ENCODE data around the gene ZFAND6.
"Not testable (repeated sequence)": the region's sequence is repeated elsewhere in the genome, so short reads cannot be mapped to it uniquely, and the experiment has no call there.

The ZFAND6 gene

DNA sequence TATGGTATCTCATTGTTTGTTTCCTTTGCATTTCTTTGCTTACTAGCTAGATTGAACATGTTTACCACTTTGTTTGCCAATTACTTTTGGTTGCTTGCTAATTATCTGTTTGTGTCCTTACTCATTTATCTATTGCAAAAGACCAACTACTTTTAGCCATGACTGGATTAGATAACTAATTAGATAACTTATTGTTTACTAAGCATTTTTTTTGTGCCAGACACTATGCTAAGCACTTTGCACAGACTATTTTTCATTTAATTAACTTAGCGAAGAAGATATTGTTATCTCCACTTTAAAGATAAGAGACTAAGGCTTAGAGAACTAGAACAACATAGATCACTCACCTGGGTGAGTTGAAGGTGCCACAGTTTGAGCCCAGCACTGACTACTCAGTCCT is 16.9 kb upstream of the ZFAND6 start:
- TF ChIP-seq, protein P1, sequence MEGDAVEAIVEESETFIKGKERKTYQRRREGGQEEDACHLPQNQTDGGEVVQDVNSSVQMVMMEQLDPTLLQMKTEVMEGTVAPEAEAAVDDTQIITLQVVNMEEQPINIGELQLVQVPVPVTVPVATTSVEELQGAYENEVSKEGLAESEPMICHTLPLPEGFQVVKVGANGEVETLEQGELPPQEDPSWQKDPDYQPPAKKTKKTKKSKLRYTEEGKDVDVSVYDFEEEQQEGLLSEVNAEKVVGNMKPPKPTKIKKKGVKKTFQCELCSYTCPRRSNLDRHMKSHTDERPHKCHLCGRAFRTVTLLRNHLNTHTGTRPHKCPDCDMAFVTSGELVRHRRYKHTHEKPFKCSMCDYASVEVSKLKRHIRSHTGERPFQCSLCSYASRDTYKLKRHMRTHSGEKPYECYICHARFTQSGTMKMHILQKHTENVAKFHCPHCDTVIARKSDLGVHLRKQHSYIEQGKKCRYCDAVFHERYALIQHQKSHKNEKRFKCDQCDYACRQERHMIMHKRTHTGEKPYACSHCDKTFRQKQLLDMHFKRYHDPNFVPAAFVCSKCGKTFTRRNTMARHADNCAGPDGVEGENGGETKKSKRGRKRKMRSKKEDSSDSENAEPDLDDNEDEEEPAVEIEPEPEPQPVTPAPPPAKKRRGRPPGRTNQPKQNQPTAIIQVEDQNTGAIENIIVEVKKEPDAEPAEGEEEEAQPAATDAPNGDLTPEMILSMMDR (IDR thresholded peaks at IDR 0.05; ENCODE audit: unreplicated experiment in 3 of 3) = no peak
- no peaks in the 10 kb centered on the region for H3K4me1 Mint-ChIP-seq

DNA sequence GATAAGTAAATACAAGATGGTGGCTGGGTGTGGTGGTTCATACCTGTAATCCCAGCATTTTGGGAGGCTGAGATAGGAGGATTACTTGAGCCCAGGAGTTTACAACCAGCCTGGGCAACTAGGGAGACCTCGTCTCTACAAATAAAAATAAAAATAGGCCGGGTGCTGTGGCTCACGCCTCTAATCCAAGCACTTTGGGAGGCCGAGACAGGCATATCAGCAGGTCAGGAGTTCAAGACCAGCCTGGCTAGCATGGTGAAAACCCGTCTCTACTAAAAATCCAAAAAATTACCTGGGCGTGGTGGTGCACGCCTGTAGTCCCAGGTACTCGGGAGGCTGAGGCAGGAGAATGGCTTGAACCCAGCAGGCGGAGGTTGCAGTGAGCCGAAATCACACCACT is 14.3 kb upstream of the ZFAND6 start:
- H3K27me3 Mint-ChIP-seq (ENCODE audit: low read depth); H3K4me1 Mint-ChIP-seq; H3K36me3 Mint-ChIP-seq (ENCODE audit: low read depth); H3K9me3 Mint-ChIP-seq; H3K4me3 Mint-ChIP-seq; H3K27ac Mint-ChIP-seq: not testable (repeated sequence)

More for the DNA sequence above, 16.9 kb upstream of the ZFAND6 start:
- Mint-ChIP-seq H3K9me3 (no peaks in the 10 kb centered on the region), H3K36me3 (ENCODE audit: low read depth) (no peaks in the 10 kb centered on the region), H3K4me3 (no peak overlapping the region), H3K27ac (no peak overlapping the region), H3K27me3 (ENCODE audit: low read depth) (peaks cover under 1% of the 10 kb centered on the region)

DNA sequence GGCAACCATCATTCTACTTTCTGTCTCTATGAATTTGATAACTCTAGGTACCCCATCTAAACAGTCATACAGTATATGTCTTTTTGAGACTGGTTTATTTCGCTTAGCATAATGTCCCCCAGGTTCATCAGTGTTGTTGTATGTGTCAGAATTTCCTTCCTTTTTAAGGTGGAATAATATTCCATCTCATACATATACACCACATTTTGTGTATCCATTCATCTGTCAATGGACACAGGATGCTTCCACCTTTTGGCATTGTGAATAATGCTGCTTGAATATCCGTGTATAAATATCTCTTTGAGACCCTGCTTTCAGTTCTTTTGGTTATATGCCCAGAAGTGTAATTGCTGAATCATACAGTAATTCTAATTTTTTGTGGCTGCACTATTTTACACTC is 10.4 kb upstream of the ZFAND6 start:
- Mint-ChIP-seq H3K4me1 (peaks cover 5% of the 10 kb centered on the region), H3K27ac (no peak overlapping the region), H3K27me3 (ENCODE audit: low read depth) (peaks cover 8% of the 10 kb centered on the region), H3K4me3 (no peak overlapping the region), H3K36me3 (ENCODE audit: low read depth) (no peaks in the 10 kb centered on the region), H3K9me3 (no peaks in the 10 kb centered on the region)
- TF ChIP-seq, protein P1 (IDR thresholded peaks at IDR 0.05; ENCODE audit: unreplicated experiment in 3 of 3) = no peak

GRCh38 chr15:80052597-80053304 is 6.7 kb upstream of the ZFAND6 start:
- Mint-ChIP-seq H3K36me3 (ENCODE audit: low read depth) (no peaks in the 10 kb centered on the region), H3K27ac (no peak overlapping the region), H3K9me3 (no peaks in the 10 kb centered on the region), H3K27me3 (ENCODE audit: low read depth) (peaks cover 24% of the 10 kb centered on the region), H3K4me3 (no peak overlapping the region), H3K4me1 (peaks cover 5% of the 10 kb centered on the region)
- TF ChIP-seq, protein P1 (IDR thresholded peaks at IDR 0.05; ENCODE audit: unreplicated experiment in 3 of 3) = no peak

- Mint-ChIP-seq H3K27ac (no peak overlapping the region), H3K4me3 (peak overlapping the region in 1 of 3 experiments; percentile 44), H3K4me1 (peaks cover 11% of the 10 kb centered on the region), H3K9me3 (no peaks in the 10 kb centered on the region), H3K36me3 (ENCODE audit: low read depth) (no peaks in the 10 kb centered on the region), H3K27me3 (ENCODE audit: low read depth) (peaks cover 25% of the 10 kb centered on the region)
- TF ChIP-seq, protein P1 (IDR thresholded peaks at IDR 0.05; ENCODE audit: unreplicated experiment in 3 of 3) = no peak
These were observed 3.5 kb upstream of the ZFAND6 start for GRCh38 chr15:80055933-80056332.

GRCh38 chr15:80058044-80058443 is 1.4 kb upstream of the ZFAND6 start:
- TF ChIP-seq, protein P1 (IDR thresholded peaks at IDR 0.05; ENCODE audit: unreplicated experiment in 3 of 3) = no peak
- H3K27me3 Mint-ChIP-seq (ENCODE audit: low read depth) = peaks cover 25% of the 10 kb centered on the region
- H3K9me3 Mint-ChIP-seq = no peaks in the 10 kb centered on the region
- peak overlapping the region; percentile 74 to 81 (median 77) for H3K4me3 Mint-ChIP-seq
- H3K27ac Mint-ChIP-seq = no peak overlapping the region
- peaks cover 22% of the 10 kb centered on the region for H3K4me1 Mint-ChIP-seq
- H3K36me3 Mint-ChIP-seq (ENCODE audit: low read depth) = no peaks in the 10 kb centered on the region

All from nephron (organoid).